Measurements from ENCODE around the gene DNAJC7. TPM values are rescaled to one million over a fixed set of nuclear protein-coding genes. Genes with fewer than 3 reads are reported as not detected.

The DNAJC7 gene
- total and polyA plus RNA-seq, 2 experiments from 2014 or later, result 50.1 to 73.6 TPM

DNA sequence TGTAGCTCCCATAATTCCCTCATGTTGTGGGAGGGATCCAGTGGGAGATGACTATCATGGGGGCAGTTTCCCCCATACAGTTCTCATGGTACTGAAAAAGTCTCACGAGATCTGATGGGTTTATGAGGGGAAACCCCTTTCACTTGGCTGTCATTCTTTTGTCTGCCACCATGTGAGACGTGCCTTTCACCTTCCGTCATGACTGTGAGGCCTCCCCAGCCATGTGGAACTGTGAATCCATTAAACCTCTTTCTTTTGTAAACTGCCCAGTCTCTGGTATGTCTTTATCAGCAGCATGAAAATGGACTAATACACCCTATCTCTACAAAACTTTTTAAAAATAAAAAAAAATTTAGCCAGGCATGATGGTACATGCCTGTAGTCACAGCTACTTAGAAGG, 39.4 kb upstream of the DNAJC7 start:
- H3K27me3 ChIP-seq, result peaks cover 18% of the 10 kb centered on the region
- TF ChIP-seq EZH2phosphoT487 (IDR thresholded peaks at IDR 0.05; ENCODE audit: low read depth, severe bottlenecking, unreplicated experiment) (no peak), EZH2 (IDR thresholded peaks at IDR 0.05; ENCODE audit: borderline replicate concordance) (no peak)
- TF ChIP-seq, protein P1, sequence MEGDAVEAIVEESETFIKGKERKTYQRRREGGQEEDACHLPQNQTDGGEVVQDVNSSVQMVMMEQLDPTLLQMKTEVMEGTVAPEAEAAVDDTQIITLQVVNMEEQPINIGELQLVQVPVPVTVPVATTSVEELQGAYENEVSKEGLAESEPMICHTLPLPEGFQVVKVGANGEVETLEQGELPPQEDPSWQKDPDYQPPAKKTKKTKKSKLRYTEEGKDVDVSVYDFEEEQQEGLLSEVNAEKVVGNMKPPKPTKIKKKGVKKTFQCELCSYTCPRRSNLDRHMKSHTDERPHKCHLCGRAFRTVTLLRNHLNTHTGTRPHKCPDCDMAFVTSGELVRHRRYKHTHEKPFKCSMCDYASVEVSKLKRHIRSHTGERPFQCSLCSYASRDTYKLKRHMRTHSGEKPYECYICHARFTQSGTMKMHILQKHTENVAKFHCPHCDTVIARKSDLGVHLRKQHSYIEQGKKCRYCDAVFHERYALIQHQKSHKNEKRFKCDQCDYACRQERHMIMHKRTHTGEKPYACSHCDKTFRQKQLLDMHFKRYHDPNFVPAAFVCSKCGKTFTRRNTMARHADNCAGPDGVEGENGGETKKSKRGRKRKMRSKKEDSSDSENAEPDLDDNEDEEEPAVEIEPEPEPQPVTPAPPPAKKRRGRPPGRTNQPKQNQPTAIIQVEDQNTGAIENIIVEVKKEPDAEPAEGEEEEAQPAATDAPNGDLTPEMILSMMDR (IDR thresholded peaks at IDR 0.05; ENCODE audit: poor library complexity), result no peak
- 78% methylated on average over 3 of the region's 3 CpGs for whole genome bisulfite sequencing (ENCODE audit: low lambda C conversion rate, missing lambda C conversion rate)
- no peak overlapping the region for H3K27ac ChIP-seq
- H3K4me1 ChIP-seq (ENCODE audit: insufficient read depth), result no peaks in the 10 kb centered on the region
- DNase-seq (ENCODE audit: low spot score), result no peak
- H2AFZ ChIP-seq, result no peak overlapping the region
- H3K36me3 ChIP-seq (replicated peaks; ENCODE audit: insufficient read depth, low read depth), result no peaks in the 10 kb centered on the region
- H3K4me3 ChIP-seq, result no peak overlapping the region
- no peak overlapping the region for H3K4me2 ChIP-seq
- H3K79me2 ChIP-seq, result no peaks in the 10 kb centered on the region
- H3K9me3 ChIP-seq (ENCODE audit: low read depth), result no peaks in the 10 kb centered on the region
- H3K9me2 ChIP-seq (replicated peaks; ENCODE audit: insufficient read depth), result no peaks in the 10 kb centered on the region
- no peaks in the 10 kb centered on the region for H4K20me1 ChIP-seq (ENCODE audit: insufficient read depth, poor library complexity, severe bottlenecking)

GRCh38 chr17:42055496-42055895, 38.3 kb upstream of the DNAJC7 start:
- H3K9me3 ChIP-seq (ENCODE audit: low read depth), result no peaks in the 10 kb centered on the region
- peaks cover 18% of the 10 kb centered on the region for H3K27me3 ChIP-seq
- H3K4me3 ChIP-seq, result no peak overlapping the region
- no peaks in the 10 kb centered on the region for H3K9me2 ChIP-seq (replicated peaks; ENCODE audit: insufficient read depth)
- H3K27ac ChIP-seq, result no peak overlapping the region
- no peaks in the 10 kb centered on the region for H3K36me3 ChIP-seq (replicated peaks; ENCODE audit: insufficient read depth, low read depth)
- 27% methylated on average over 6 of the region's 6 CpGs for WGBS (ENCODE audit: low lambda C conversion rate, missing lambda C conversion rate)
- TF ChIP-seq, protein P1 (IDR thresholded peaks at IDR 0.05; ENCODE audit: poor library complexity), result no peak
- TF ChIP-seq EZH2 (IDR thresholded peaks at IDR 0.05; ENCODE audit: borderline replicate concordance), result no peak
- no peak overlapping the region for H3K4me2 ChIP-seq
- no peak for DNase-seq (ENCODE audit: low spot score)
- no peaks in the 10 kb centered on the region for H3K79me2 ChIP-seq
- H2AFZ ChIP-seq, result no peak overlapping the region
- H4K20me1 ChIP-seq (ENCODE audit: insufficient read depth, poor library complexity, severe bottlenecking), result no peaks in the 10 kb centered on the region
- no peaks in the 10 kb centered on the region for H3K4me1 ChIP-seq (ENCODE audit: insufficient read depth)

DNA sequence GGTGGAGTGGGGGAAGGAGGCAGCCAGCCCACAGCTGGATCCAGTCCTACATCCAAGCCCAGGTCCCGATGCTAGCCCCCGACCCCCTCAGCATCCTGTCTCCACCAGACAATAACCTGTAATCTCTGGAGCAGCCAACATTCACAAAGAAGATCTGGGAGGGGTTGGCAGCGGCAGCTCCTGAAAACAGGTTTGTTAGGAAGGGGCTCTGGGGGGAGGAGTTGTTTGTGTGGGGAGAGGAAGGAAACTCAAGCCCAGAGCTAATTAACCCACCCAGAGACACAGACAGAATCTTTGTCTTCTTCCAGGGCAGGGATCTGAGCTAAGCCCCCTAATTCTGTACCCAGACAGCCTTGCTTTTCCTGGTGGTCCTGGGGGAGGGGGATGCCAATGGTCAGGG, 37.8 kb upstream of the DNAJC7 start:
- TF ChIP-seq EZH2phosphoT487 (IDR thresholded peaks at IDR 0.05; ENCODE audit: low read depth, severe bottlenecking, unreplicated experiment) (no peak), EZH2 (IDR thresholded peaks at IDR 0.05; ENCODE audit: borderline replicate concordance) (no peak)
- TF ChIP-seq, protein P1 (IDR thresholded peaks at IDR 0.05; ENCODE audit: poor library complexity), result no peak
- no peak for DNase-seq (ENCODE audit: low spot score)
- Histone ChIP-seq H3K4me1 (ENCODE audit: insufficient read depth) (peaks cover under 1% of the 10 kb centered on the region), H3K27ac (no peak overlapping the region), H3K27me3 (peaks cover 18% of the 10 kb centered on the region), H4K20me1 (ENCODE audit: insufficient read depth, poor library complexity, severe bottlenecking) (no peaks in the 10 kb centered on the region), H3K4me2 (no peak overlapping the region), H3K79me2 (no peaks in the 10 kb centered on the region), H3K9me3 (ENCODE audit: low read depth) (no peaks in the 10 kb centered on the region), H3K36me3 (replicated peaks; ENCODE audit: insufficient read depth, low read depth) (no peaks in the 10 kb centered on the region), H3K4me3 (no peak overlapping the region), H2AFZ (no peak overlapping the region), H3K9me2 (replicated peaks; ENCODE audit: insufficient read depth) (no peaks in the 10 kb centered on the region)
- 17% methylated on average over 3 of the region's 3 CpGs for WGBS (ENCODE audit: low lambda C conversion rate, missing lambda C conversion rate)

All from hepatocyte (in vitro differentiated cells).